Left lung (tissue), 10 donors: Measurements from ENCODE around the gene POU6F2. TPM values are rescaled to one million over a fixed set of nuclear protein-coding genes. Genes with fewer than 3 reads are reported as not detected.

Source experiments
- ATAC-seq: fragments of 200-7000 bp; cut with Tn5 transposase; one replicate; pipeline ENCODE4 v1.9.1; 2020; ENCODE audit warnings: moderate library complexity
- DNase-seq, 4 donors: peaks; one replicate each; pipeline ENCODE4 v3.0.0-alpha.2; 2013 to 2020
- H3K27ac ChIP-seq, 2 donors: fragments of 200-600 bp; sonication (generic) in 1 of 2; one replicate each; pipeline versions ENCODE4 v1.5.0 to v1.8.0; 2020 to 2021
- H3K27me3 ChIP-seq, 2 donors: fragments of 200-600 bp; sonication (generic) in 1 of 2; one replicate each; pipeline versions ENCODE4 v1.5.0 to v1.8.0; 2020 to 2021
- H3K36me3 ChIP-seq, 2 donors: fragments of 200-600 bp; sonication (generic) in 1 of 2; one replicate each; pipeline versions ENCODE4 v1.5.0 to v1.8.0; 2020 to 2021
- H3K4me1 ChIP-seq, 2 donors: fragments of 200-600 bp; one replicate each; pipeline ENCODE4 v1.8.0; 2021
- H3K4me3 ChIP-seq, 2 donors: fragments of 200-600 bp; sonication (generic) in 1 of 2; one replicate each; pipeline versions ENCODE4 v1.5.0 to v1.8.0; 2020 to 2021; ENCODE audit warnings: mild to moderate bottlenecking in 1 of 2
- H3K9me3 ChIP-seq, 2 donors: fragments of 200-600 bp; sonication (generic) in 1 of 2; one replicate each; pipeline versions ENCODE4 v1.5.0 to v1.8.0; 2020 to 2021
- CTCF ChIP-seq, 2 donors: fragments of 200-600 bp; sonication (generic) in 1 of 2; IDR thresholded peaks; one replicate each; pipeline versions ENCODE4 v1.5.0 to v1.8.0; 2021; ENCODE audit warnings: antibody characterized with exemption in 2 of 2
- intact Hi-C, 2 donors: fragments of 100-400 bp; cut with DNase I; formaldehyde crosslinking; loops; one replicate each; pipeline versions ENCODE4 v1.11.2 to v1.14.2; 2022
- polyA plus RNA-seq, 6 donors: library from polyadenylated mRNA; unstranded; fragments of 120-200 nt; gene quantifications; one replicate each; pipeline ENCODE4 v1.2.1, GENCODE V29; 2013; ENCODE audit not compliant: insufficient read length in 6 of 6
- total RNA-seq, 2 donors: library from RNA; stranded (reverse); fragmentation: NEBNext Ultra II Directional; extraction: Animal tissue kit (Norgen Biotek cat#: 25700); gene quantifications; one replicate each; pipeline ENCODE4 v1.2.1, GENCODE V29; 2021
- donor health status: DM: no; HTN: yes; CAD: no.
- donor health status: DM: no; HTN: no; CAD: no.

Gene POU6F2
- total and polyA plus RNA-seq, 8 donors = 0.08 to 0.32 (median 0.18) TPM; not detected in 3

DNA sequence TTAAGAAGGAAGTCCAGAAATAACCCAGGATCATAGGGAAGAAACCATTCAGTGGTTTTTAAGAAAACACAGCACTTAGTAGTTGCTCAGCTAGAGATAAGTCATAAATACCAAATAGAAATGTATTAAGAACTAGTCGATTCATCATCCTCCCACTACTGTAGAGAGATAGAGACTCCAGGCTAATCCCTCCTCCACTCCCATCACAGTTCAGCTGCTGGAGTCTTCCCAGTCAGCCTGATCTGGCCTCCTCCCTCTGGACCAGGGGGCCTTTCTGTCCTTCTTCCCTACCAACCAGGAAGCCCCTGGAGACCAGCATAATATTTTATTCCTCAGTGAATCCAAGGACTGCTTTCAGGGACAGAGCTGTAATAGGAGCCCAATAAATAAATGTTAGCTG is 294.4 kb downstream of the POU6F2 start:
- no peaks in the 10 kb centered on the region for H3K27me3 ChIP-seq
- no peaks in the 10 kb centered on the region for H3K36me3 ChIP-seq
- no peak for TF ChIP-seq CTCF (IDR thresholded peaks at IDR 0.05)
- DNase-seq (no peak), ATAC-seq (no peak)
- H3K27ac ChIP-seq = no peak overlapping the region
- intact Hi-C loops = no loop called here
- no peaks in the 10 kb centered on the region for H3K4me1 ChIP-seq
- no peaks in the 10 kb centered on the region for H3K9me3 ChIP-seq
- no peak overlapping the region for H3K4me3 ChIP-seq

- ATAC-seq (no peak), DNase-seq (no peak)
- Histone ChIP-seq H3K36me3 (no peaks in the 10 kb centered on the region), H3K4me3 (no peak overlapping the region), H3K9me3 (no peaks in the 10 kb centered on the region), H3K27ac (no peak overlapping the region), H3K4me1 (no peaks in the 10 kb centered on the region), H3K27me3 (no peaks in the 10 kb centered on the region)
- intact Hi-C loops = no loop called here
- TF ChIP-seq CTCF (IDR thresholded peaks at IDR 0.05) = no peak
These were observed 295.0 kb downstream of the POU6F2 start for GRCh38 chr7:39272691-39273090.

DNA sequence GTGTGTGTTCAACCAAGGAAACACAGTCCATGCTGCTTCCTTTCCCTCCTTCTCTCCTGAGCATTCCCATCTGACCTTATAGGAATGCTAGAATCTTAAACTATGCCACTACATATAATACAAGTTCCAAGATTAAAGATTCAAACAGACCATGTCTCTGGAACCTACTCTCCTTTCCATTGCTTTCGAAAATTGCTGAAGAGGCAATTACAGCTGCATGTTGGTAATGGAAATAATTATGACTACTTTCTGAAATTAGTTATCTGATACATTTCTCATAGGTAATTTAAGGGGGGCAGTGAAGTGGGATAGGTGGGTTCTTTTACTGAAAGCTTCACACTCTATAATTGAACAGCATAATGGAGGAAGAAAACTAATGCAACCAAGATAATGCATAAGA is 302.6 kb downstream of the POU6F2 start:
- Histone ChIP-seq H3K9me3 (no peaks in the 10 kb centered on the region), H3K36me3 (no peaks in the 10 kb centered on the region), H3K27ac (no peak overlapping the region), H3K4me3 (no peak overlapping the region), H3K27me3 (no peaks in the 10 kb centered on the region), H3K4me1 (no peaks in the 10 kb centered on the region)
- DNase-seq (no peak), ATAC-seq (no peak)
- intact Hi-C loops = no loop called here
- no peak for TF ChIP-seq CTCF (IDR thresholded peaks at IDR 0.05)

DNA sequence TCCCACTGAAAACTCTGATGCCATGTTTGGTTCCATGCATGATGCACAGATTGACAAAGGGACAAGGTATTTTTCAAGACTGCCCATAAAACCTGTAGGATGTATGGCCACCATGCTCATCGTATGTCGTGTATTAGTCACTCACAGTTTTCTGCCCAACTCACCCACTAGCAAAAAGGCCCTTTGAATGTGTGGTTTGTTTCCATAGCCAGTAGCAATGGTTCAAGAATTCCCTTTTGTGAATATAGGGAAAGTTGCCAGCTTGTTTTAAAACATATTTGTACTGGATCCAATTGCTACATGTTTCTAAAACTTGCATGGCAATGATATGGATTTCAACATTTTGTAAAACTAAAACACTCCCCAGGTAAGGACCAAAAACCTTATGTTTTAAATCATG is 307.5 kb downstream of the POU6F2 start:
- no peak for ATAC-seq
- intact Hi-C loops = no loop called here
- no peak for DNase-seq
- H3K4me3 ChIP-seq = no peak overlapping the region
- no peaks in the 10 kb centered on the region for H3K4me1 ChIP-seq
- no peaks in the 10 kb centered on the region for H3K9me3 ChIP-seq
- H3K27ac ChIP-seq = no peak overlapping the region
- no peak for TF ChIP-seq CTCF (IDR thresholded peaks at IDR 0.05)
- no peaks in the 10 kb centered on the region for H3K27me3 ChIP-seq
- no peaks in the 10 kb centered on the region for H3K36me3 ChIP-seq

DNA sequence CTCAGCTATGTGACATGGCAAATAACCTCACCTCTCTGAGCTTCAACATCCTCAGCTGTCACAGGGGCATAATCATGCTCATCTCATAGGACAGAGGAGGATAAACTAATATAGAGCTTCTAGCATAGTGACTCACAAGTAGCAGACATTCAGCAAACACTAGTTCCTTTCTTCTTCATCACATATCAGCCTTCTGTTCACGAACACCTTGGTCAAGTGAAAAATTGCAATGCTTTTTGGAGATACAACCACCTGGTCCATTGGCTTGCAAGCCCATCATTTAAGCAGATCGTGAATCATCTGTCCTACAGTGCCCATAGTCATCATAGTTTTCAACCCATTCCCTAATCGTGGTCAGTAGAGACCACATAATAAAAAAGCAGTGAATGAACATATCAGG is 310.6 kb downstream of the POU6F2 start:
- DNase-seq (no peak), ATAC-seq (no peak)
- H3K4me1 ChIP-seq = no peaks in the 10 kb centered on the region
- H3K4me3 ChIP-seq = no peak overlapping the region
- no peak for TF ChIP-seq CTCF (IDR thresholded peaks at IDR 0.05)
- peaks cover 0 to 5% of the 10 kb centered on the region in 2 donors for H3K27me3 ChIP-seq
- H3K36me3 ChIP-seq = no peaks in the 10 kb centered on the region
- H3K9me3 ChIP-seq = no peaks in the 10 kb centered on the region
- H3K27ac ChIP-seq = no peak overlapping the region
- intact Hi-C loops = no loop called here
